Cerebellar nuclear complex (tissue), 1 donor: ENCODE data around the gene CRYL1.

ENCODE experiments used
- DNase-seq, 2 experiments: peaks; one replicate each; lab custom pipeline; 2025; lab: John Stamatoyannopoulos, UW

CRYL1 gene

GRCh38 chr13:20369886-20370361 lies 155.7 kb downstream of the CRYL1 start:
- no peak for DNase-seq

- DNase-seq: no peak
These were observed 159.6 kb downstream of the CRYL1 start for GRCh38 chr13:20366056-20366455.

- DNase-seq: no peak
These were observed 162.1 kb downstream of the CRYL1 start for GRCh38 chr13:20363603-20364002.

GRCh38 chr13:20363172-20363571 lies 162.5 kb downstream of the CRYL1 start:
- no peak for DNase-seq

- no peak for DNase-seq
These were observed 163.1 kb downstream of the CRYL1 start for GRCh38 chr13:20362484-20363041.

GRCh38 chr13:20360835-20361412 lies 164.7 kb downstream of the CRYL1 start:
- DNase-seq: no peak

GRCh38 chr13:20360041-20360491 lies 165.6 kb downstream of the CRYL1 start:
- DNase-seq: no peak

GRCh38 chr13:20359335-20359734 lies 166.3 kb downstream of the CRYL1 start:
- DNase-seq: no peak

- no peak for DNase-seq
These were observed 167.6 kb downstream of the CRYL1 start for GRCh38 chr13:20358022-20358421.

- DNase-seq: no peak
These were observed 169.2 kb downstream of the CRYL1 start for GRCh38 chr13:20356444-20356843.

GRCh38 chr13:20354722-20355121 lies 170.9 kb downstream of the CRYL1 start:
- no peak for DNase-seq

- DNase-seq: no peak
These were observed 171.7 kb downstream of the CRYL1 start for GRCh38 chr13:20353973-20354372.
